ENCODE data around the gene TRIM33. TPM values are rescaled to one million over a fixed set of nuclear protein-coding genes. Genes with fewer than 3 reads are reported as not detected.
A peak's percentile ranks its signal among the peaks of the same experiment; 100 is the strongest.
"Not testable (repeated sequence)": the region's sequence is repeated elsewhere in the genome, so short reads cannot be mapped to it uniquely, and the experiment has no call there.

Gene TRIM33
- total RNA-seq, 1 donor from 2014 or later: 52.8 TPM

DNA sequence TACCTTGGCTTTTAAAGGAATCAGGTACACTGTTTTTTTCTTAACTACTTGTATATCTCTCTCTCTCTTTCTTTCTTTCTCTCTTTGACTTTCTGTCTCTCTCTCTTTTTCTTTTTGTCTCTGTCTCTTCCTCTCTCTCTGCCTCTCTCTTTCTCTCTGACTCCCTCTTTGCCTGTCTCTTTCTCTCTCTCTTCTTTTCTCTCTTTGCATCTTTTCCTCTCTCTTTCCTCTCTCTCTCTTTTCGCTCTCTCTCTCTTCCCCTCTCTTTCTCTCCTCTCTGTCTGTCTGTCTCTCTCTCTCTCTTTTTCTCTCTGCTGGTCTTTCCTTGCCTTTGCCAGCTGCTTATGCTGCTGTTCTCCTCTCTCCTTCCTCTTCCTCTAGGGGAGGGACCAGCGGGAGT is 143.2 kb downstream of the TRIM33 start:
- Mint-ChIP-seq H3K27me3 (ENCODE audit: low read depth) (no peaks in the 10 kb centered on the region), H3K9me3 (peaks cover 11% of the 10 kb centered on the region), H3K4me1 (no peaks in the 10 kb centered on the region), H3K27ac (ENCODE audit: unreplicated experiment) (no peak overlapping the region), H3K4me3 (no peak overlapping the region), H3K36me3 (ENCODE audit: low read depth) (peaks cover 6% of the 10 kb centered on the region)
- no peak for DNase-seq (ENCODE audit: low read depth, low spot score)
- TF ChIP-seq, protein P1, sequence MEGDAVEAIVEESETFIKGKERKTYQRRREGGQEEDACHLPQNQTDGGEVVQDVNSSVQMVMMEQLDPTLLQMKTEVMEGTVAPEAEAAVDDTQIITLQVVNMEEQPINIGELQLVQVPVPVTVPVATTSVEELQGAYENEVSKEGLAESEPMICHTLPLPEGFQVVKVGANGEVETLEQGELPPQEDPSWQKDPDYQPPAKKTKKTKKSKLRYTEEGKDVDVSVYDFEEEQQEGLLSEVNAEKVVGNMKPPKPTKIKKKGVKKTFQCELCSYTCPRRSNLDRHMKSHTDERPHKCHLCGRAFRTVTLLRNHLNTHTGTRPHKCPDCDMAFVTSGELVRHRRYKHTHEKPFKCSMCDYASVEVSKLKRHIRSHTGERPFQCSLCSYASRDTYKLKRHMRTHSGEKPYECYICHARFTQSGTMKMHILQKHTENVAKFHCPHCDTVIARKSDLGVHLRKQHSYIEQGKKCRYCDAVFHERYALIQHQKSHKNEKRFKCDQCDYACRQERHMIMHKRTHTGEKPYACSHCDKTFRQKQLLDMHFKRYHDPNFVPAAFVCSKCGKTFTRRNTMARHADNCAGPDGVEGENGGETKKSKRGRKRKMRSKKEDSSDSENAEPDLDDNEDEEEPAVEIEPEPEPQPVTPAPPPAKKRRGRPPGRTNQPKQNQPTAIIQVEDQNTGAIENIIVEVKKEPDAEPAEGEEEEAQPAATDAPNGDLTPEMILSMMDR (conservative IDR thresholded peaks at IDR 0.05): no peak

GRCh38 chr1:114363230-114363629 is 147.8 kb downstream of the TRIM33 start:
- H3K4me1 Mint-ChIP-seq; H3K4me3 Mint-ChIP-seq; H3K27me3 Mint-ChIP-seq (ENCODE audit: low read depth); DNase-seq (ENCODE audit: low read depth, low spot score); H3K9me3 Mint-ChIP-seq; H3K27ac Mint-ChIP-seq (ENCODE audit: unreplicated experiment); H3K36me3 Mint-ChIP-seq (ENCODE audit: low read depth): not testable (repeated sequence)

DNA sequence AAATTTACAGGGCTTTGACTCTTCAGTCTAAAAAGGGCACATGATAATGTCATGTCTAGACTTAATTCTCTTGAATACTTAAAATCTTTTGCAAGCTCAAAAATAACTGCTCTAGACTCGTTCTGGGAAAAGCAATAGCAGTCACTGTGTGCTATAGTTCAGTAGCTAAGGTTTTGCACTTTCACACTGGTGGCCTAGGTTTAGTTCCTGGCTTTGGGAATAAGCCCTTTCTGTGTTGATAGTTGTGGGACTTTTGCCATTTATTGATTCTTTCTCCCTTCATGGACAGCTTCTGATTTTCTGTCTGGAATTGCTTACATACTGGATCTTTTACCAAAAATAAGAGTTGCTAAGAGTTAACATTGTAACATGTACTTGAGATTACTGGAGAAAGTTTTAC is 151.2 kb downstream of the TRIM33 start:
- H3K9me3 Mint-ChIP-seq: peaks cover 7% of the 10 kb centered on the region

DNA sequence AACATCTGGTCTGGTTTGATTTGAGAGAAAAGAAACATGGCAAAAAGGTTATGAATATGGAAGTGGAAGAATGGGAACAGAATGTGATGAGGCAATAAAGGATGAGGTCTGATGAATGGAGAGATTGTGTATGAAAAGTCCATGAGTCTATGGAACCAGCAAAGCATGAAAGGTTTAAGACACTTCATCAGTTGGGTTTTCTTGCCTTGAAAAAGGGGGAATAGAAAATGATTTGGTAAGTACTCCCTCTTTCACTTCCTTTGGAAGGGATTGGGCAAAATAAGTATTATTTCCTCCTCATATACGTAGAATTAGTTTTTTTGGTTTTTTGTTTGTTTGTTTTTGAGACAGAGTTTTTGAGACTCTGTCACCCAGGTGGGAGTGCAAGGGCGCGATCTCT is 155.8 kb downstream of the TRIM33 start:
- Mint-ChIP-seq H3K27ac (ENCODE audit: unreplicated experiment) (no peak overlapping the region), H3K27me3 (ENCODE audit: low read depth) (no peaks in the 10 kb centered on the region), H3K36me3 (ENCODE audit: low read depth) (no peaks in the 10 kb centered on the region), H3K4me1 (no peaks in the 10 kb centered on the region), H3K9me3 (no peaks in the 10 kb centered on the region), H3K4me3 (no peak overlapping the region)
- no peak for DNase-seq (ENCODE audit: low read depth, low spot score)
- TF ChIP-seq, protein P1 (conservative IDR thresholded peaks at IDR 0.05): no peak

More for the DNA sequence above, 151.2 kb downstream of the TRIM33 start:
- TF ChIP-seq, protein P1 (conservative IDR thresholded peaks at IDR 0.05): no peak
- Mint-ChIP-seq H3K4me1 (no peaks in the 10 kb centered on the region), H3K27me3 (ENCODE audit: low read depth) (no peaks in the 10 kb centered on the region), H3K4me3 (no peak overlapping the region), H3K36me3 (ENCODE audit: low read depth) (peaks cover 6% of the 10 kb centered on the region), H3K27ac (ENCODE audit: unreplicated experiment) (no peak overlapping the region)
- DNase-seq (ENCODE audit: low read depth, low spot score): no peak

GRCh38 chr1:114353262-114353661 is 157.7 kb downstream of the TRIM33 start:
- H3K27ac Mint-ChIP-seq (ENCODE audit: unreplicated experiment): no peak overlapping the region
- H3K4me1 Mint-ChIP-seq: no peaks in the 10 kb centered on the region
- H3K9me3 Mint-ChIP-seq: no peaks in the 10 kb centered on the region
- TF ChIP-seq, protein P1 (conservative IDR thresholded peaks at IDR 0.05): no peak
- H3K4me3 Mint-ChIP-seq: no peak overlapping the region
- H3K27me3 Mint-ChIP-seq (ENCODE audit: low read depth): no peaks in the 10 kb centered on the region
- no peak for DNase-seq (ENCODE audit: low read depth, low spot score)
- no peaks in the 10 kb centered on the region for H3K36me3 Mint-ChIP-seq (ENCODE audit: low read depth)

- TF ChIP-seq, protein P1 (conservative IDR thresholded peaks at IDR 0.05): no peak
- Mint-ChIP-seq H3K4me3 (no peak overlapping the region), H3K27me3 (ENCODE audit: low read depth) (no peaks in the 10 kb centered on the region), H3K9me3 (no peaks in the 10 kb centered on the region), H3K36me3 (ENCODE audit: low read depth) (no peaks in the 10 kb centered on the region), H3K27ac (ENCODE audit: unreplicated experiment) (peak overlapping the region; percentile 39), H3K4me1 (no peaks in the 10 kb centered on the region)
- no peak for DNase-seq (ENCODE audit: low read depth, low spot score)
Measured at GRCh38 chr1:114352797-114353196, 158.2 kb downstream of the TRIM33 start.

Measured in neural crest cell (in vitro differentiated cells).